H9 (cell line): ENCODE measurements around the gene COL27A1. TPM values are rescaled to one million over a fixed set of nuclear protein-coding genes. Genes with fewer than 3 reads are reported as not detected.

Experiments used
- DNase-seq: peaks from one replicate; pipeline ENCODE4 v3.0.0-alpha.2; 2017
- H2AFZ ChIP-seq: one replicate; pipeline ENCODE4 v1.6.1; 2013; ENCODE audit warnings: mild to moderate bottlenecking, low read length, control low read depth, moderate library complexity
- H2AK5ac ChIP-seq: 2 replicates; pipeline ENCODE4 v1.6.1; 2013; ENCODE audit warnings: low read length, control low read depth, mixed read lengths; ENCODE audit not compliant: insufficient read length
- H2BK120ac ChIP-seq: one replicate; pipeline ENCODE4 v1.6.1; 2013; ENCODE audit warnings: low read depth, mild to moderate bottlenecking, low read length, control low read depth, inconsistent platforms; ENCODE audit not compliant: poor library complexity, severe bottlenecking
- H2BK12ac ChIP-seq: 2 replicates; pipeline ENCODE4 v1.6.1; 2013; ENCODE audit warnings: low read length, control low read depth, mixed read lengths, low read depth; ENCODE audit not compliant: insufficient read length
- H2BK15ac ChIP-seq: 2 replicates; pipeline ENCODE4 v1.6.1; 2013; ENCODE audit warnings: low read depth, low read length, control low read depth
- H2BK20ac ChIP-seq: one replicate; pipeline ENCODE4 v1.6.1; 2013; ENCODE audit warnings: low read depth, mild to moderate bottlenecking, low read length, control low read depth, inconsistent platforms; ENCODE audit not compliant: poor library complexity, severe bottlenecking
- H2BK5ac ChIP-seq: 2 replicates; pipeline ENCODE4 v1.6.1; 2013; ENCODE audit warnings: low read length, control low read depth, mixed read lengths; ENCODE audit not compliant: insufficient read length
- H3K14ac ChIP-seq: 2 replicates; pipeline ENCODE4 v1.6.1; 2013; ENCODE audit warnings: low read length, control low read depth; ENCODE audit not compliant: insufficient read depth
- H3K18ac ChIP-seq: 2 replicates; pipeline ENCODE4 v1.6.1; 2013; ENCODE audit warnings: low read depth, mild to moderate bottlenecking, mixed read lengths, low read length, control low read depth; ENCODE audit not compliant: insufficient read length
- H3K23ac ChIP-seq: 2 replicates; pipeline ENCODE4 v1.6.1; 2013; ENCODE audit warnings: low read length, control low read depth, mixed read lengths, low read depth; ENCODE audit not compliant: insufficient read length
- H3K23me2 ChIP-seq: 2 replicates; pipeline ENCODE4 v1.6.1; 2013; ENCODE audit warnings: low read depth, mild to moderate bottlenecking, mixed read lengths, low read length, control low read depth; ENCODE audit not compliant: insufficient read length, poor library complexity, severe bottlenecking
- H3K27ac ChIP-seq: 2 replicates; pipeline ENCODE4 v1.5.1; 2013; ENCODE audit warnings: low read length, control low read depth, mixed read lengths, low read depth; ENCODE audit not compliant: insufficient read length
- H3K27me3 ChIP-seq: 2 replicates; pipeline ENCODE4 v1.6.1; 2013; ENCODE audit warnings: low read length, control low read depth, inconsistent platforms; ENCODE audit not compliant: insufficient read depth
- H3K4ac ChIP-seq: 2 replicates; pipeline ENCODE4 v1.6.1; 2013; ENCODE audit warnings: low read depth, mild to moderate bottlenecking, control low read depth, inconsistent platforms, low read length, moderate library complexity
- H3K4me1 ChIP-seq: 2 replicates; pipeline ENCODE4 v1.6.1; 2013; ENCODE audit warnings: low read length, control low read depth, inconsistent platforms; ENCODE audit not compliant: insufficient read depth
- H3K4me2 ChIP-seq: 2 replicates; pipeline ENCODE4 v1.6.1; 2013; ENCODE audit warnings: low read length, control low read depth, mixed read lengths; ENCODE audit not compliant: insufficient read length, insufficient read depth
- H3K56ac ChIP-seq: 2 replicates; pipeline ENCODE4 v1.6.1; 2013; ENCODE audit warnings: low read depth, mild to moderate bottlenecking, mixed read lengths, low read length, control low read depth; ENCODE audit not compliant: insufficient read length
- H3K79me1 ChIP-seq: 2 replicates; pipeline ENCODE4 v1.6.1; 2013; ENCODE audit warnings: low read depth, mild to moderate bottlenecking, moderate library complexity, low read length, control low read depth, inconsistent platforms; ENCODE audit not compliant: insufficient read depth, poor library complexity, severe bottlenecking
- H3K79me2 ChIP-seq: 2 replicates; pipeline ENCODE4 v1.6.1; 2013; ENCODE audit warnings: low read length, control low read depth, inconsistent platforms; ENCODE audit not compliant: insufficient read depth
- H3K9ac ChIP-seq: 2 replicates; pipeline ENCODE4 v1.6.1; 2013; ENCODE audit warnings: low read length, control low read depth, mixed read lengths; ENCODE audit not compliant: insufficient read length; ENCODE audit errors: extremely low read depth
- H3K9me3 ChIP-seq: one replicate; pipeline ENCODE4 v1.6.1; 2013; ENCODE audit warnings: low read depth, low read length, inconsistent platforms; ENCODE audit not compliant: control insufficient read depth
- H3T11ph ChIP-seq: one replicate; pipeline ENCODE4 v1.6.1; 2013; ENCODE audit warnings: mild to moderate bottlenecking, low read length, control low read depth, inconsistent platforms
- H4K20me1 ChIP-seq: one replicate; pipeline ENCODE4 v1.6.1; 2013; ENCODE audit not compliant: control insufficient read depth, insufficient read length, insufficient read depth
- H4K5ac ChIP-seq: 2 replicates; pipeline ENCODE4 v1.6.1; 2013; ENCODE audit warnings: low read depth, mild to moderate bottlenecking, mixed read lengths, low read length, control low read depth; ENCODE audit not compliant: insufficient read length
- H4K8ac ChIP-seq: replicated peaks from 2 replicates; pipeline ENCODE4 v1.6.1; 2013; ENCODE audit warnings: low read length, control low read depth, mixed read lengths, low read depth; ENCODE audit not compliant: insufficient read length
- H4K91ac ChIP-seq: 2 replicates; pipeline ENCODE4 v1.6.1; 2013; ENCODE audit warnings: low read depth, mild to moderate bottlenecking, moderate library complexity, mixed read lengths, low read length, control low read depth; ENCODE audit not compliant: insufficient read length
- H3K27ac Mint-ChIP-seq, 3 experiments: 2 replicates in 2 of 3; 3 replicates in 1 of 3; pipeline ENCODE4 v1.8.0; 2020 to 2021; ENCODE audit warnings: mixed read lengths in 3 of 3, mild to moderate bottlenecking in 1 of 3, moderate library complexity in 1 of 3
- H3K27me3 Mint-ChIP-seq: 2 replicates; pipeline ENCODE4 v1.8.0; 2021; ENCODE audit warnings: low read depth, mild to moderate bottlenecking, moderate library complexity, mixed read lengths
- H3K36me3 Mint-ChIP-seq, 3 experiments: 2 replicates in 2 of 3; 3 replicates in 1 of 3; pipeline ENCODE4 v1.8.0; 2020 to 2021; ENCODE audit warnings: low read depth in 3 of 3, mixed read lengths in 3 of 3; ENCODE audit not compliant: insufficient read depth in 1 of 3
- H3K4me1 Mint-ChIP-seq, 2 experiments: 2 replicates each; pipeline ENCODE4 v1.8.0; 2020; ENCODE audit warnings: mixed read lengths in 2 of 2
- H3K4me3 Mint-ChIP-seq, 2 experiments: 2 replicates in 1 of 2; 3 replicates in 1 of 2; pipeline ENCODE4 v1.8.0; 2020 to 2021; ENCODE audit warnings: mild to moderate bottlenecking in 2 of 2, mixed read lengths in 2 of 2, moderate library complexity in 1 of 2
- H3K9me3 Mint-ChIP-seq, 2 experiments: 2 replicates in 1 of 2; 3 replicates in 1 of 2; pipeline ENCODE4 v1.8.0; 2020; ENCODE audit warnings: mild to moderate bottlenecking in 2 of 2, mixed read lengths in 2 of 2, moderate library complexity in 1 of 2
- WGBS: extraction: QIAGEN DNeasy Blood & Tissue Kit; methylation state at CpG from one replicate; pipeline ENCODE4 v1.1.7; 2013; ENCODE audit warnings: missing lambda C conversion rate, low lambda C conversion rate, mixed read lengths; ENCODE audit not compliant: insufficient read length; ENCODE audit errors: extremely low coverage; 5-methylcytosine and 5-hydroxymethylcytosine counted together
- total RNA-seq: library from RNA; stranded (reverse); gene quantifications from 2 replicates; pipeline ENCODE4 v1.2.1, GENCODE V29; 2021
- TF ChIP-seq, protein P1 (sequence below): fragments of 200-600 bp; sonication (generic); conservative IDR thresholded peaks from 3 replicates; pipeline ENCODE4 v1.8.0; 2021; ENCODE audit warnings: antibody characterized with exemption, mild to moderate bottlenecking

Gene COL27A1
- total RNA-seq, 1 experiment from 2014 or later, result 17.9 TPM

DNA sequence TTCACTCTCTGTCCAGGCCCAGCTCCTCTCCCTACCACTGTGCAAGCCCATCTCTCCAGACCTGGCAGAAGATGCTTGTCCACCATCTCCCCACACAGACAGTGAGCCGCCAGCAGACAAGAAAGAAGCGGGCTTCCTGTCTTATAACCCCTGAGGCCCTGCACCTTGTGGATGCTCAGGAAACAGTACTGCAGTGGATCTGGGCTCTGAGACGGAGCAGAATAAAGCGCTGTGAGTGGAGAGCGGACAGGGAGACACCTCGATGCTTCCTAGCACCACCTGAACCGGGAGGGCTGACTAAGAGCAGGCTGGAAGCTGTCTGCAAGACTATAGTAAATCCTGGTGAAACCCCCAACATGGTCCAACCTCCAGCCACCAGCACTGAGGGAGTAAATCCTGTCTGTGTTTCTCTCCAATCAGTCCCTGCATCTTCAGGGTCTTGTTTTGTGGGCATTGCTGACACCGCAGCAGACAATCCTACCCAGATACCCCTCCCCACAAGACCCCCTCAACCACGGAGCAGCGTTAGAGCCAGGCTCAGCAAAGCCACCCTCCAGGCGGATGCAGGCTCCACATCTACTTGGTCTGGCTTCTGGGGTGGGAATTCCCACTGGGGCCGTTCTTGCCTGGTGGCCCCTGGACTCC is 193.0 kb downstream of the COL27A1 start:
- Histone ChIP-seq H2AK5ac (no peak overlapping the region), H2BK12ac (no peak overlapping the region), H3K79me1 (no peaks in the 10 kb centered on the region), H3K27me3 (no peaks in the 10 kb centered on the region), H3K79me2 (no peaks in the 10 kb centered on the region), H3K18ac (peak overlapping the region; percentile 51), H3K14ac (peak overlapping the region; percentile 16; the same call in 1 of the 2 replicates), H4K91ac (peak overlapping the region; percentile 48), H3K27ac (no peak overlapping the region), H2BK120ac (no peak overlapping the region), H2BK5ac (no peak overlapping the region), H4K8ac (no peak overlapping the region), H3K9ac (no peak overlapping the region), H2AFZ (no peak overlapping the region), H3K4me2 (no peak overlapping the region), H3K9me3 (no peaks in the 10 kb centered on the region), H3K56ac (no peak overlapping the region), H3K4me1 (peaks cover 4% of the 10 kb centered on the region), H3T11ph (no peak overlapping the region), H3K4ac (no peak overlapping the region), H4K5ac (no peak overlapping the region), H3K23ac (no peak overlapping the region), H4K20me1 (no peaks in the 10 kb centered on the region), H3K23me2 (no peaks in the 10 kb centered on the region), H2BK20ac (no peak overlapping the region), H2BK15ac (no peak overlapping the region)
- Mint-ChIP-seq H3K4me3 (no peak overlapping the region), H3K36me3 (peaks cover 42 to 79% (median 64%) of the 10 kb centered on the region in 3 experiments; a peak in 6 of 7 replicates), H3K9me3 (no peaks in the 10 kb centered on the region), H3K4me1 (peaks cover 14 to 20% of the 10 kb centered on the region in 2 experiments), H3K27me3 (no peaks in the 10 kb centered on the region; the same call in 1 of the 2 replicates), H3K27ac (peak overlapping the region; percentile 54 to 98 (median 94); a peak in 4 of 7 replicates)
- TF ChIP-seq, protein P1, sequence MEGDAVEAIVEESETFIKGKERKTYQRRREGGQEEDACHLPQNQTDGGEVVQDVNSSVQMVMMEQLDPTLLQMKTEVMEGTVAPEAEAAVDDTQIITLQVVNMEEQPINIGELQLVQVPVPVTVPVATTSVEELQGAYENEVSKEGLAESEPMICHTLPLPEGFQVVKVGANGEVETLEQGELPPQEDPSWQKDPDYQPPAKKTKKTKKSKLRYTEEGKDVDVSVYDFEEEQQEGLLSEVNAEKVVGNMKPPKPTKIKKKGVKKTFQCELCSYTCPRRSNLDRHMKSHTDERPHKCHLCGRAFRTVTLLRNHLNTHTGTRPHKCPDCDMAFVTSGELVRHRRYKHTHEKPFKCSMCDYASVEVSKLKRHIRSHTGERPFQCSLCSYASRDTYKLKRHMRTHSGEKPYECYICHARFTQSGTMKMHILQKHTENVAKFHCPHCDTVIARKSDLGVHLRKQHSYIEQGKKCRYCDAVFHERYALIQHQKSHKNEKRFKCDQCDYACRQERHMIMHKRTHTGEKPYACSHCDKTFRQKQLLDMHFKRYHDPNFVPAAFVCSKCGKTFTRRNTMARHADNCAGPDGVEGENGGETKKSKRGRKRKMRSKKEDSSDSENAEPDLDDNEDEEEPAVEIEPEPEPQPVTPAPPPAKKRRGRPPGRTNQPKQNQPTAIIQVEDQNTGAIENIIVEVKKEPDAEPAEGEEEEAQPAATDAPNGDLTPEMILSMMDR, result no peak
- DNase-seq, result no peak
- no CpG with 5 or more reads among the region's 12 CpGs for WGBS
